ENCODE results near the gene DCHS1.

- TF ChIP-seq HDAC2 (IDR thresholded peaks at IDR 0.05) (no peak), ZC3H11A (IDR thresholded peaks at IDR 0.05) (no peak), CTCF (IDR thresholded peaks at IDR 0.05) (no peak)
Measured at GRCh38 chr11:6599881-6600390, 55.7 kb downstream of the DCHS1 start.

All from A549 (cell line).